H1 (cell line): Measurements from ENCODE around the gene FEM1C. TPM values are rescaled to one million over a fixed set of nuclear protein-coding genes. Genes with fewer than 3 reads are reported as not detected.

Experiments used
- CTCF ChIA-PET: fragments of 300-600 bp; sonication (Branson Sonifier 250); formaldehyde crosslinking; loops from one replicate; lab custom pipeline; 2021; ENCODE audit not compliant: partially characterized antibody; lab: Charles Lee
- POLR2A ChIA-PET: fragments of 300-600 bp; sonication (Branson Sonifier 250); formaldehyde crosslinking; loops from one replicate; lab custom pipeline; 2021; ENCODE audit warnings: inconsistent platforms; ENCODE audit not compliant: partially characterized antibody; lab: Charles Lee
- DNase-seq, 2 experiments: peaks; one replicate each; pipeline versions ENCODE4 v3.0.0 to v3.0.0-alpha.2; 2010 to 2022; ENCODE audit warnings: low spot score in 2 of 2, low read depth in 1 of 2, mixed read lengths in 1 of 2
- FAIRE-seq: peaks from 2 replicates; lab custom pipeline; 2011; peaks lifted over from hg19 to GRCh38; lab: Jason Lieb, UNC
- H2AFZ ChIP-seq: 2 replicates; pipeline ENCODE4 v1.8.1; 2012; ENCODE audit warnings: low read length, inconsistent platforms
- H2AK5ac ChIP-seq: 2 replicates; pipeline ENCODE4 v1.6.1; 2013; ENCODE audit warnings: low read depth, low read length
- H2BK120ac ChIP-seq: replicated peaks from 2 replicates; pipeline ENCODE3; 2013; ENCODE audit warnings: low read depth, low read length, inconsistent platforms
- H2BK12ac ChIP-seq: 2 replicates; pipeline ENCODE4 v1.6.1; 2013; ENCODE audit warnings: low read depth, low read length
- H2BK15ac ChIP-seq: 2 replicates; pipeline ENCODE4 v1.6.1; 2013; ENCODE audit warnings: low read length
- H2BK20ac ChIP-seq: 2 replicates; pipeline ENCODE4 v1.6.1; 2013; ENCODE audit warnings: low read length
- H2BK5ac ChIP-seq: 2 replicates; pipeline ENCODE4 v1.6.1; 2013; ENCODE audit warnings: low read depth, low read length
- H3K14ac ChIP-seq: 2 replicates; pipeline ENCODE4 v1.6.1; 2013; ENCODE audit warnings: inconsistent platforms; ENCODE audit not compliant: insufficient read length
- H3K18ac ChIP-seq: 2 replicates; pipeline ENCODE4 v1.6.1; 2013; ENCODE audit warnings: low read length; ENCODE audit errors: extremely low read depth
- H3K23ac ChIP-seq: 2 replicates; pipeline ENCODE4 v1.6.1; 2013; ENCODE audit warnings: inconsistent platforms; ENCODE audit not compliant: insufficient read length
- H3K23me2 ChIP-seq: 2 replicates; pipeline ENCODE4 v1.6.1; 2013; ENCODE audit warnings: low read depth, low read length
- H3K27ac ChIP-seq: 2 replicates; pipeline ENCODE4 v1.6.1; 2011; ENCODE audit warnings: low read depth, low read length, inconsistent platforms
- H3K27me3 ChIP-seq, 4 experiments: replicated peaks in 1 of 4; 1 replicate in 1 of 4; 2 replicates in 3 of 4; pipeline versions ENCODE4 v1.6.1 to v1.8.1; 2011 to 2013; ENCODE audit warnings: low read length in 3 of 4, mild to moderate bottlenecking in 3 of 4, inconsistent platforms in 2 of 4, mixed read lengths in 2 of 4, moderate library complexity in 1 of 4; ENCODE audit not compliant: control insufficient read depth in 3 of 4, insufficient read depth in 3 of 4; ENCODE audit errors: extremely low read depth in 1 of 4
- H3K36me3 ChIP-seq, 4 experiments: 2 replicates each; pipeline versions ENCODE4 v1.6.1 to v1.8.1; 2011 to 2013; ENCODE audit warnings: mild to moderate bottlenecking in 4 of 4, low read length in 3 of 4, moderate library complexity in 2 of 4, control low read depth in 1 of 4, inconsistent platforms in 1 of 4; ENCODE audit not compliant: insufficient read depth in 4 of 4, control insufficient read depth in 2 of 4
- H3K4ac ChIP-seq: replicated peaks from 2 replicates; pipeline ENCODE3; 2013; ENCODE audit warnings: low read length, low read depth, mixed read lengths, inconsistent platforms; ENCODE audit not compliant: insufficient read length
- H3K4me1 ChIP-seq, 4 experiments: replicated peaks in 1 of 4; 1 replicate in 1 of 4; 2 replicates in 3 of 4; pipeline versions ENCODE4 v1.6.1 to v1.8.1; 2011 to 2013; ENCODE audit warnings: low read length in 3 of 4, inconsistent platforms in 2 of 4, mixed read lengths in 1 of 4; ENCODE audit not compliant: insufficient read depth in 4 of 4, control insufficient read depth in 3 of 4
- H3K4me2 ChIP-seq, 2 experiments: 2 replicates each; pipeline versions ENCODE4 v1.6.1 to v1.8.1; 2011 to 2013; ENCODE audit warnings: low read depth in 2 of 2, low read length in 2 of 2, control low read depth in 1 of 2, inconsistent platforms in 1 of 2, mild to moderate bottlenecking in 1 of 2; ENCODE audit not compliant: insufficient read depth in 1 of 2
- H3K4me3 ChIP-seq, 4 experiments: fragments of 200-600, 300-600 bp in 1 of 4; sonication (generic), shearing (Covaris generic), sonication (Bioruptor Twin) in 1 of 4; 2 replicates each; pipeline versions ENCODE4 v1.5.1 to v1.8.1; 2011 to 2016; ENCODE audit warnings: low read length in 4 of 4, low read depth in 3 of 4, control low read depth in 2 of 4, inconsistent platforms in 2 of 4, mild to moderate bottlenecking in 2 of 4, mixed read lengths in 1 of 4, moderate library complexity in 1 of 4; ENCODE audit not compliant: insufficient read depth in 2 of 4; ENCODE audit errors: extremely low read depth in 1 of 4
- H3K56ac ChIP-seq: replicated peaks from 2 replicates; pipeline ENCODE3; 2013; ENCODE audit warnings: low read depth, mild to moderate bottlenecking, mixed read lengths, low read length, inconsistent platforms; ENCODE audit not compliant: insufficient read length
- H3K79me1 ChIP-seq: 2 replicates; pipeline ENCODE4 v1.6.1; 2013; ENCODE audit warnings: low read depth, low read length, control low read depth
- H3K79me2 ChIP-seq, 2 experiments: 2 replicates each; pipeline versions ENCODE4 v1.6.1 to v1.8.1; 2012 to 2013; ENCODE audit warnings: low read length in 2 of 2, mild to moderate bottlenecking in 2 of 2, inconsistent platforms in 1 of 2; ENCODE audit not compliant: insufficient read depth in 2 of 2, control insufficient read depth in 1 of 2
- H3K9ac ChIP-seq, 4 experiments: replicated peaks in 1 of 4; 1 replicate in 1 of 4; 2 replicates in 3 of 4; pipeline versions ENCODE4 v1.6.1 to v1.8.1; 2011 to 2013; ENCODE audit warnings: low read depth in 3 of 4, low read length in 3 of 4, control low read depth in 2 of 4, mild to moderate bottlenecking in 2 of 4, moderate library complexity in 2 of 4, inconsistent platforms in 1 of 4; ENCODE audit errors: extremely low read depth in 1 of 4
- H3K9me3 ChIP-seq, 2 experiments: 2 replicates each; pipeline versions ENCODE4 v1.6.1 to v1.8.1; 2012 to 2013; ENCODE audit warnings: mild to moderate bottlenecking in 2 of 2, moderate library complexity in 2 of 2, control low read depth in 1 of 2, inconsistent platforms in 1 of 2, low read depth in 1 of 2, low read length in 1 of 2, mixed read lengths in 1 of 2; ENCODE audit not compliant: insufficient read depth in 2 of 2
- H4K20me1 ChIP-seq, 2 experiments: replicated peaks in 1 of 2; 2 replicates each; pipeline versions ENCODE3 to v1.8.1; 2011 to 2013; ENCODE audit warnings: inconsistent platforms in 2 of 2, low read length in 2 of 2, mild to moderate bottlenecking in 1 of 2; ENCODE audit not compliant: insufficient read depth in 2 of 2, control insufficient read depth in 1 of 2
- H4K5ac ChIP-seq: 2 replicates; pipeline ENCODE4 v1.6.1; 2013; ENCODE audit warnings: low read length, low read depth, mixed read lengths, inconsistent platforms; ENCODE audit not compliant: insufficient read length
- H4K8ac ChIP-seq: 2 replicates; pipeline ENCODE4 v1.8.0; 2013; ENCODE audit warnings: mild to moderate bottlenecking, moderate library complexity, low read length, inconsistent platforms; ENCODE audit not compliant: insufficient read depth; ENCODE audit errors: extremely low read depth
- H4K91ac ChIP-seq: replicated peaks from 2 replicates; pipeline ENCODE3; 2013; ENCODE audit warnings: low read length, mixed read lengths, inconsistent platforms; ENCODE audit not compliant: insufficient read length
- CBX5 ChIP-seq: fragments of 300-800, 300-1000 bp; sonication (generic); IDR thresholded peaks from 2 replicates; pipeline ENCODE4 v1.7.1; 2016; ENCODE audit warnings: antibody characterized with exemption, low read length, low read depth
- CREB1 ChIP-seq: IDR thresholded peaks from 2 replicates; pipeline ENCODE4 v1.6.1; 2012; ENCODE audit warnings: inconsistent platforms
- KDM1A ChIP-seq: fragments of 200-600, 300-600 bp; sonication (generic); IDR thresholded peaks from 2 replicates; pipeline ENCODE4 v1.7.1; 2016; ENCODE audit warnings: mild to moderate bottlenecking, low read length, borderline replicate concordance
- KDM4A ChIP-seq: IDR thresholded peaks from one replicate; pipeline ENCODE4 v1.7.1; 2012; ENCODE audit warnings: low read depth, mild to moderate bottlenecking, moderate library complexity, low read length, inconsistent platforms; ENCODE audit not compliant: severe bottlenecking
- PHF8 ChIP-seq: fragments of 200-600 bp; sonication (generic); conservative IDR thresholded peaks from 2 replicates; pipeline ENCODE4 v1.7.1; 2012; ENCODE audit warnings: low read depth, mild to moderate bottlenecking, inconsistent platforms, low read length, moderate library complexity
- RAD21 ChIP-seq, 2 experiments: IDR thresholded peaks in 1 of 2; conservative IDR thresholded peaks in 1 of 2; 2 replicates each; pipeline ENCODE4 v1.6.1; 2011; ENCODE audit warnings: low read depth in 2 of 2, low read length in 2 of 2, improper control_type of control experiment in 1 of 2, inconsistent platforms in 1 of 2, mild to moderate bottlenecking in 1 of 2, moderate library complexity in 1 of 2
- SAP30 ChIP-seq: fragments of 300-600 bp; sonication (generic); IDR thresholded peaks from 2 replicates; pipeline ENCODE4 v1.7.1; 2012; ENCODE audit warnings: low read length, moderate library complexity, mild to moderate bottlenecking, inconsistent platforms; ENCODE audit not compliant: insufficient read depth, insufficient replicate concordance
- SIN3A ChIP-seq, 2 experiments: IDR thresholded peaks in 1 of 2; conservative IDR thresholded peaks in 1 of 2; 2 replicates each; pipeline ENCODE4 v1.6.1; 2011 to 2012; ENCODE audit warnings: low read length in 2 of 2, improper control_type of control experiment in 1 of 2, low read depth in 1 of 2, mild to moderate bottlenecking in 1 of 2
- SIX5 ChIP-seq: IDR thresholded peaks from 2 replicates; pipeline ENCODE4 v1.6.1; 2011; ENCODE audit warnings: mild to moderate bottlenecking, low read depth, low read length
- SRF ChIP-seq: IDR thresholded peaks from 2 replicates; pipeline ENCODE4 v1.6.1; 2011; ENCODE audit warnings: mild to moderate bottlenecking, low read depth, low read length, moderate library complexity
- TAF1 ChIP-seq: IDR thresholded peaks from 2 replicates; pipeline ENCODE4 v1.6.1; 2011; ENCODE audit warnings: mild to moderate bottlenecking, low read depth, low read length
- TAF7 ChIP-seq: optimal IDR thresholded peaks from 2 replicates; pipeline ENCODE3; 2011; ENCODE audit warnings: low read depth, mild to moderate bottlenecking, inconsistent platforms, low read length, moderate library complexity, borderline replicate concordance
- TBP ChIP-seq: IDR thresholded peaks from 2 replicates; pipeline ENCODE4 v1.6.1; 2011; ENCODE audit warnings: low read depth, low read length, improper control_type of control experiment
- ZNF274 ChIP-seq: IDR thresholded peaks from 2 replicates; pipeline ENCODE4 v1.7.0; 2012; ENCODE audit warnings: low read length, borderline replicate concordance; ENCODE audit errors: extremely low read depth
- WGBS, 2 experiments: shearing (Covaris generic) in 1 of 2; methylation state at CpG; one replicate each; pipeline versions ENCODE4 v1.1.6 to v1.1.7; 2013 to 2015; ENCODE audit warnings: low lambda C conversion rate in 2 of 2, mixed read lengths in 2 of 2, inconsistent platforms in 1 of 2, low coverage in 1 of 2, missing lambda C conversion rate in 1 of 2; ENCODE audit not compliant: insufficient replicate concordance in 2 of 2, insufficient coverage in 1 of 2, insufficient read length in 1 of 2; ENCODE audit errors: extremely low coverage in 1 of 2, missing lambda C conversion rate in 1 of 2; 5-methylcytosine and 5-hydroxymethylcytosine counted together
- polyA plus RNA-seq, 7 experiments: library from polyadenylated mRNA; depleted of rRNA in 3 of 7; stranded (reverse) in 5 of 7; unstranded in 2 of 7; fragments of >200 nt in 5 of 7; fragments of 200-250 nt in 2 of 7; gene quantifications; 1 replicate in 5 of 7; 2 replicates in 1 of 7; 4 replicates in 1 of 7; pipeline versions ENCODE4 v1.2.1 to v1.2.3, GENCODE V29; 2011 to 2013; ENCODE audit warnings: missing spikeins in 2 of 7, mixed read lengths in 2 of 7
- total RNA-seq: library from RNA; stranded (reverse); fragmentation: NEBNext Ultra II Directional; extraction: Animal tissue kit (Norgen Biotek cat#: 25700); gene quantifications from 2 replicates; pipeline ENCODE4 v1.2.1, GENCODE V29; 2021

The FEM1C gene
- total and polyA plus RNA-seq, 2 of the 8 experiments (the other 6 are each of a cell fraction or from before 2014, with no cell fraction given) = 4.4 to 17.7 TPM

- H3K9ac ChIP-seq = no peak overlapping the region
- no peak overlapping the region for H2BK12ac ChIP-seq
- H3K56ac ChIP-seq = no peak overlapping the region
- H3K4me2 ChIP-seq = no peak overlapping the region
- no peak overlapping the region for H3K4me3 ChIP-seq
- no peaks in the 10 kb centered on the region for H3K79me1 ChIP-seq
- no peaks in the 10 kb centered on the region for H3K27me3 ChIP-seq
- FAIRE-seq (no peak), DNase-seq (peak; percentile 57 to 63)
- no peak overlapping the region for H2BK15ac ChIP-seq
- ChIA-PET CTCF (no interaction called here), POLR2A (no interaction called here)
- H3K4ac ChIP-seq = no peak overlapping the region
- no peak overlapping the region for H3K23ac ChIP-seq
- no peak overlapping the region for H3K14ac ChIP-seq
- peaks cover 0 to 3% (median 0%) of the 10 kb centered on the region in 4 experiments; a peak in 1 of 7 replicates for H3K4me1 ChIP-seq
- no peak overlapping the region for H3K27ac ChIP-seq
- H4K91ac ChIP-seq = no peak overlapping the region
- H3K23me2 ChIP-seq = no peaks in the 10 kb centered on the region
- no peak overlapping the region for H3K18ac ChIP-seq
- no peak overlapping the region for H2BK120ac ChIP-seq
- H2BK5ac ChIP-seq = no peak overlapping the region
- peaks cover 9 to 15% of the 10 kb centered on the region in 2 experiments for H3K9me3 ChIP-seq
- H4K20me1 ChIP-seq = no peaks in the 10 kb centered on the region
- peak overlapping the region; percentile 34; the same call in 1 of the 2 replicates for H2AFZ ChIP-seq
- H3K79me2 ChIP-seq = no peaks in the 10 kb centered on the region
- no peak overlapping the region for H4K5ac ChIP-seq
- H4K8ac ChIP-seq = no peak overlapping the region
- no peaks in the 10 kb centered on the region for H3K36me3 ChIP-seq
- WGBS, 2 experiments = 13% methylated on average over 3 of the region's 3 CpGs; no CpG with 5 or more reads in 1 of the 2 experiments
- H2AK5ac ChIP-seq = no peak overlapping the region
- no peak overlapping the region for H2BK20ac ChIP-seq
- TF ChIP-seq TAF7 (peak; percentile 17), ZNF274 (no peak), RAD21 (IDR thresholded peaks at IDR 0.05 in 1 of 2, conservative IDR thresholded peaks at IDR 0.05 in 1 of 2; ENCODE audit: low read depth in 2 of 2, low read length in 2 of 2) (peak; percentile 89 to 91), CREB1 (no peak), CBX5 (no peak), TBP (0 out of 2 replicates have a peak, but pooled peaks have one; percentile 16), KDM1A (peak; percentile 24; the same call in 1 of the 2 replicates), KDM4A (no peak), SAP30 (no peak), PHF8 (no peak), SIN3A (conservative IDR thresholded peaks at IDR 0.05 in 1 of 2, IDR thresholded peaks at IDR 0.05 in 1 of 2; ENCODE audit: low read depth in 1 of 2, low read length in 2 of 2) (peak; percentile 47 to 51; a peak in 1 of 4 replicates), SIX5 (no peak), TAF1 (0 out of 2 replicates have a peak, but pooled peaks have one; percentile 18), SRF (peak; percentile 51; the same call in 1 of the 2 replicates)
Measured at GRCh38 chr5:115549154-115549553, 4.6 kb upstream of the FEM1C start.
